Hepatocyte (in vitro differentiated cells): ENCODE measurements around the gene TTC34. TPM values are rescaled to one million over a fixed set of nuclear protein-coding genes. Genes with fewer than 3 reads are reported as not detected.

Source experiments
- DNase-seq: peaks from one replicate; pipeline ENCODE4 v3.0.0-alpha.2; 2016; ENCODE audit warnings: low spot score
- H2AFZ ChIP-seq: fragments of 200-600 bp; sonication (generic); 2 replicates; pipeline ENCODE4 v1.6.0; 2016; ENCODE audit warnings: antibody characterized with exemption, mild to moderate bottlenecking
- H3K27ac ChIP-seq: fragments of 200-600 bp; sonication (generic); 2 replicates; pipeline ENCODE4 v1.5.1; 2016; ENCODE audit warnings: mild to moderate bottlenecking
- H3K27me3 ChIP-seq: fragments of 200-600 bp; sonication (generic); 2 replicates; pipeline ENCODE4 v1.6.1; 2016
- H3K36me3 ChIP-seq: fragments of 200-600 bp; sonication (generic); replicated peaks from 2 replicates; pipeline ENCODE4 v1.5.1; 2016; ENCODE audit warnings: low read depth; ENCODE audit not compliant: insufficient read depth
- H3K4me1 ChIP-seq: fragments of 200-600 bp; sonication (generic); 2 replicates; pipeline ENCODE4 v1.5.1; 2016; ENCODE audit warnings: mild to moderate bottlenecking, moderate library complexity; ENCODE audit not compliant: insufficient read depth
- H3K4me2 ChIP-seq: fragments of 200-600 bp; sonication (generic); 2 replicates; pipeline ENCODE4 v1.6.0; 2016
- H3K4me3 ChIP-seq: fragments of 200-600 bp; sonication (generic); 2 replicates; pipeline ENCODE4 v1.5.1; 2016; ENCODE audit warnings: mild to moderate bottlenecking
- H3K79me2 ChIP-seq: fragments of 200-600 bp; sonication (generic); 2 replicates; pipeline ENCODE4 v1.6.0; 2017; ENCODE audit warnings: mild to moderate bottlenecking
- H3K9me2 ChIP-seq: fragments of 200-600 bp; sonication (generic); replicated peaks from 2 replicates; pipeline ENCODE4 v1.6.0; 2017; ENCODE audit warnings: mild to moderate bottlenecking; ENCODE audit not compliant: insufficient read depth
- H3K9me3 ChIP-seq: fragments of 200-600 bp; sonication (generic); 2 replicates; pipeline ENCODE4 v1.5.1; 2016; ENCODE audit warnings: low read depth, mild to moderate bottlenecking
- H4K20me1 ChIP-seq: fragments of 200-600 bp; sonication (generic); 2 replicates; pipeline ENCODE4 v1.6.0; 2016; ENCODE audit warnings: mild to moderate bottlenecking; ENCODE audit not compliant: insufficient read depth, poor library complexity, severe bottlenecking
- CTCF ChIP-seq: fragments of 200-600 bp; sonication (generic); IDR thresholded peaks from 2 replicates; pipeline ENCODE4 v1.5.1; 2016; ENCODE audit warnings: antibody characterized with exemption, mild to moderate bottlenecking; ENCODE audit not compliant: poor library complexity
- EZH2 ChIP-seq: fragments of 200-600 bp; sonication (generic); IDR thresholded peaks from 2 replicates; pipeline ENCODE4 v1.6.1; 2016; ENCODE audit warnings: antibody characterized with exemption, mild to moderate bottlenecking, borderline replicate concordance
- EZH2phosphoT487 ChIP-seq: fragments of 200-600 bp; sonication (generic); IDR thresholded peaks from one replicate; pipeline ENCODE4 v1.6.1; 2018; ENCODE audit warnings: antibody characterized with exemption, mild to moderate bottlenecking, low read depth, moderate library complexity; ENCODE audit not compliant: unreplicated experiment, severe bottlenecking
- WGBS: methylation state at CpG from one replicate; pipeline ENCODE4 v1.1.6; 2016; ENCODE audit warnings: low lambda C conversion rate; ENCODE audit errors: missing lambda C conversion rate; 5-methylcytosine and 5-hydroxymethylcytosine counted together
- polyA plus RNA-seq: library from polyadenylated mRNA; unstranded; fragments of >200 nt; fragmentation: Nextera tagmentation; extraction: Ambion mirVana; gene quantifications from 2 replicates; pipeline ENCODE4 v1.2.1, GENCODE V29; 2016
- total RNA-seq: library from RNA; depleted of rRNA; stranded (reverse); fragments of >200 nt; gene quantifications from 2 replicates; pipeline ENCODE4 v1.2.3, GENCODE V29; 2014

TTC34 gene
- total RNA-seq (0.33 and 0.44 TPM in 2 replicates), polyA plus RNA-seq (0.13 and 0.55 TPM in 2 replicates)

DNA sequence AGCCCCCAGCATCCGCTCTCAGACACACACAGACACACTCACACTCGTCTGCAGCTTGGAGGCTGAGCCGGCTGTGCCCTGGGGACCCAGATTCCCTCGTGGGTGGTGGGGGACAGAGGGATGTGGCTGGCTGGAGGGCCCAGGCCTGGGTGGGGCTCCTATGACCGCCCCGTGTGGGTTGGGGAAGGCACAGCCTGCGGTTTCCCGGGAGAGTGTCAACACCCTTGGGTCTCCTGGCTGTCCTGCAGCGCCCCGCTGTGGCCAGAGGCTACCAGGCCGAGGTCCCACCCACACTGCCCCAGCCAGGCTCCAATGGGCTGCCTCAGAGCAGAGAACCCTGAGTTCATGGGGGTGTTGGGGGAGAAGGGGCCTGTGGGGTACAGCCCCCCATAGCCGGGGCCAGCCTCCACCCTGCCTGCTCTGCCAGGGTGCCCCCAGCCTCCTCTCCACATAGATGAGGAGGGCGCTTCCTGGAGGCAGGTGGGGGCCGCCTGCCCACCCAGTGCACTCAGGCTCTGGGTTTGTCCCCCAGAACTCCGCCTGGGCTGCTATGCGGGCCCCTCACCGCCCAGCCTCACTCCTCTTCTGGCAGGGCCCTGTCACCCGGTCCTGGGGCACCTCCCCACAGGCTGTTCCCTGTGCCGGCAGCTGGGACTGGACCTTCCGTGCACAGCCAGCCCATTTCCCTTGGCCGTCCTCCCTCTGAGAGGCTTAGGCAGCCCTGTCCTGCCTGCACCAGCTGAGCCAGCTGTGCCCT lies at the start of gene TTC34:
TSS of gene TTC34 (minus strand) at position 159 of the 757 bp plus-strand sequence. CDS start 866 bp downstream, outside the sequence.
- H3K4me2 ChIP-seq, result no peak within 1 kb of the TSS
- H3K27me3 ChIP-seq, result no peaks in the 10 kb centered on the region
- DNase-seq, result no peak
- WGBS, result 79% methylated on average over 15 of the region's 21 CpGs
- TF ChIP-seq EZH2 (no peak), EZH2phosphoT487 (no peak), CTCF (no peak)
- no peaks in the 10 kb centered on the region for H3K9me2 ChIP-seq
- H3K4me3 ChIP-seq, result no peak within 1 kb of the TSS
- H2AFZ ChIP-seq, result no peak within 1 kb of the TSS
- no peak within 1 kb of the TSS for H3K27ac ChIP-seq
- no peaks in the 10 kb centered on the region for H3K79me2 ChIP-seq
- H3K36me3 ChIP-seq, result no peaks in the 10 kb centered on the region
- H3K4me1 ChIP-seq, result no peaks in the 10 kb centered on the region
- no peaks in the 10 kb centered on the region for H3K9me3 ChIP-seq
- H4K20me1 ChIP-seq, result no peaks in the 10 kb centered on the region

GRCh38 chr1:2850502-2850901 lies 49.0 kb upstream of the TTC34 start:
- Histone ChIP-seq H4K20me1 (no peaks in the 10 kb centered on the region), H3K27me3 (no peaks in the 10 kb centered on the region), H3K27ac (no peak overlapping the region), H2AFZ (no peak overlapping the region), H3K4me2 (no peak overlapping the region), H3K4me3 (no peak overlapping the region), H3K9me3 (no peaks in the 10 kb centered on the region), H3K79me2 (no peaks in the 10 kb centered on the region), H3K4me1 (no peaks in the 10 kb centered on the region), H3K9me2 (no peaks in the 10 kb centered on the region), H3K36me3 (no peaks in the 10 kb centered on the region)
- TF ChIP-seq EZH2phosphoT487, result no peak
- TF ChIP-seq CTCF, result no peak
- no peak for TF ChIP-seq EZH2
- DNase-seq, result no peak
- WGBS, result 85% methylated on average over 17 of the region's 17 CpGs

DNA sequence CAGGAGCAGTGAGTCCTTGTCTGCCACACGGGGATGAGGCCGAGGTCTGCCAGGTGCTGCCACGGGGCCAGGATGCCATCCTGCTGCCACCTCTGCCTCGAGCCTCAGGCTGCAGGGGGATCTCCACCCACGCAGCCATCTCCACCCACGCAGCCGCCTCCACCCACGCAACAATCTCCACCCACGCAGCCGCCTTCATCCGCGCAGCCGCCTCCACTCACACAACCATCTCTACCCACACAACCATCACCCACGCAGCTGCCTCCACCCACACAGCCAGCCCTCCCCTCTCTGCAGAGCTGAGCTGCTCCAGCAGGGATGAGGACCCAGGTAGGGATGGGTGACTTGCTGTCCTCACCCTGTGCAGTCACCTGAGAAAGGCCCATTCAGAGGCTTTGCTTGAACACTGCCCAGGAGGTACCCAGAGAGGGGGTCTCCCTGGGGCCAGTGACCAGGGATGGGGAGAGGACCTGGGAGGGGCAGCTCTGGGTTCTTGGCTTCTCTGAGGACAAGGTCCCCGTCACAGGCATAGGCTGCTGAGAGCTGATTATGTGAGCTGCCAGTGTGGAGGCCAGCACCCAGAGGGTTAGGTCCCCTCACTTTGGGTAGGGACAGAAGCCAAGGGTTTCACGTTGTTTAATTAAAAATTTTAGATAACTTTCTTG lies 46.6 kb upstream of the TTC34 start:
- 83% methylated on average over 15 of the region's 16 CpGs for WGBS
- H3K4me3 ChIP-seq, result no peak overlapping the region
- H3K27ac ChIP-seq, result no peak overlapping the region
- H3K36me3 ChIP-seq, result no peaks in the 10 kb centered on the region
- DNase-seq, result no peak
- H4K20me1 ChIP-seq, result no peaks in the 10 kb centered on the region
- H3K4me1 ChIP-seq, result no peaks in the 10 kb centered on the region
- H3K4me2 ChIP-seq, result no peak overlapping the region
- no peaks in the 10 kb centered on the region for H3K9me3 ChIP-seq
- no peaks in the 10 kb centered on the region for H3K79me2 ChIP-seq
- H3K9me2 ChIP-seq, result no peaks in the 10 kb centered on the region
- H2AFZ ChIP-seq, result no peak overlapping the region
- TF ChIP-seq EZH2, result no peak
- no peaks in the 10 kb centered on the region for H3K27me3 ChIP-seq
